ENCODE results near the gene CES3.
A peak's percentile ranks its signal among the peaks of the same experiment; 100 is the strongest.
"Not testable (repeated sequence)": the region's sequence is repeated elsewhere in the genome, so short reads cannot be mapped to it uniquely, and the experiment has no call there.

Gene CES3

DNA sequence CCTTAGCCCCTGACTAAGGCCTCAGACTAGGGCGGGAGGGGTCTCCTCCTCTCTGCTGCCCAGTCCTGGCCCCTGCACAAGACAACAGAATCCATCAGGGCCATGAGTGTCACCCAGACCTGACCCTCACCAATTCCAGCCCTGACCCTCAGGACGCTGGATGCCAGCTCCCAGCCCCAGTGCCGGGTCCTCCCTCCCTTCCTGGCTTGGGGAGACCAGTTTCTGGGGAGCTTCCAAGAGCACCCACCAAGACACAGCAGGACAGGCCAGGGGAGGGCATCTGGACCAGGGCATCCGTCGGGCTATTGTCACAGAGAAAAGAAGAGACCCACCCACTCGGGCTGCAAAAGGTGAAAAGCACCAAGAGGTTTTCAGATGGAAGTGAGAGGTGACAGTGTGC is 12.7 kb downstream of the CES3 start:
- no peak for DNase-seq

DNA sequence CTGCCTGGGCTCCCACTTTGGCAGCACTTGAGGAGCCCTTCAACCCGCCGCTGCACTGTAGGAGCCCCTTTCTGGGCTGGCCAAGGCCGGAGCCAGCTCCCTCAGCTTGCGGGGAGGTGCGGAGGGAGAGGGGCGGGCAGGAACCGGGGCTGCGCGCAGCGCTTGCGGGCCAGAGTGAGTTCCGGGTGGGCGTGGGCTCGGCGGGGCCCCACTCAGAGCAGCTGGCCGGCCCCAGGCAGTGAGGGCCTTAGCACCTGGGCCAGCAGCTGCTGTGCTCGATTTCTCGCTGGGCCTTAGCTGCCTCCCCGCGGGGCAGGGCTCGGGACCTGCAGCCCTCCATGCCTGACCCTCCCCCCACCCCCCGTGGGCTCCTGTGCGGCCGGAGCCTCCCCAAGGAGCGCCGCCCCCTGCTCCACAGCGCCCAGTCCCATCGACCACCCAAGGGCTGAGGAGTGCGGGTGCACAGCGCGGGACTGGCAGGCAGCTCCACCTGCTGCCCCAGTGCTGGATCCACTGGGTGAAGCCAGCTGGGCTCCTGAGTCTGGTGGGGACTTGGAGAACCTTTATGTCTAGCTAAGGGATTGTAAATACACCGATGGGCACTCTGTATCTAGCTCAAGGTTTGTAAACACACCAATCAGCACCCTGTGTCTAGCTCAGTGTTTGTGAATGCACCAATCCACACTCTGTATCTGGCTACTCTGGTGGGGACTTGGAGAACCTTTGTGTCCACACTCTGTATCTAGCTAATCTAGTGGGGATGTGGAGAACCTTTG is 13.3 kb downstream of the CES3 start:
- not testable (repeated sequence) for DNase-seq

DNA sequence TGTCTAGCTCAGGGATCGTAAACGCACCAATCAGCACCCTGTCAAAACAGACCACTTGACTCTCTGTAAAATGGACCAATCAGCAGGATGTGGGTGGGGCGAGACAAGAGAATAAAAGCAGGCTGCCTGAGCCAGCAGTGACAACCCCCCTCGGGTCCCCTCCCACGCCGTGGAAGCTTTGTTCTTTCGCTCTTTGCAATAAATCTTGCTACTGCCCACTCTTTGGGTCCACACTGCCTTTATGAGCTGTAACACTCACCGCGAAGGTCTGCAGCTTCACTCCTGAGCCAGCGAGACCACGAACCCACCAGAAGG is 13.8 kb downstream of the CES3 start:
- DNase-seq = not testable (repeated sequence)

DNA sequence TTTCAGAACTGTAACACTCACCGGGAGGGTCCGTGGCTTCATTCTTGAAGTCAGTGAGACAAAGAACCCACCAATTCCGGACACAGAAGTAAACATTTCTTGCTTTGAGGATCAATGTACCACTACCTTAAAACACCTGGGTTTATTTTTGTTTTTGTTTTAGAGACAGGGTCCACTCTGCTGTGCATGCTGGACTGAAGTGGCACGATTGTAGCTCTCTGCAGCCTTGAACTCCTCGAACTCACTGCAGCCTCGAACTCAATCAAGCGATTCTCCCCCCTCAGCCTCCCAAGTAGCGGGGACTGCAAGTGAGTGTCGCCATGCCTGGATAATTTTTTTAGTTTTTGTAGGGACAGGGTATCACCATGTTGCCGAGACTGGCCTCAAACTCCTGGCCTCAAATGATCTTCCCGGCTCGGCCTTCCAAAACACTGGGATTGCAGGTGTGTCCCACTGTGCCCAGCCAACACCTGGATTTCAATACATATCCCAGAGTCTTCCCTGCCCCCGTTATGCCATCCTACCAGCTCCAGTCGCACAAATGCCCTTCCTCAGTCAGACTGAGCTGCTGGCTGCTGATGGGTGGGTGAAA is 14.3 kb downstream of the CES3 start:
- DNase-seq = no peak

DNA sequence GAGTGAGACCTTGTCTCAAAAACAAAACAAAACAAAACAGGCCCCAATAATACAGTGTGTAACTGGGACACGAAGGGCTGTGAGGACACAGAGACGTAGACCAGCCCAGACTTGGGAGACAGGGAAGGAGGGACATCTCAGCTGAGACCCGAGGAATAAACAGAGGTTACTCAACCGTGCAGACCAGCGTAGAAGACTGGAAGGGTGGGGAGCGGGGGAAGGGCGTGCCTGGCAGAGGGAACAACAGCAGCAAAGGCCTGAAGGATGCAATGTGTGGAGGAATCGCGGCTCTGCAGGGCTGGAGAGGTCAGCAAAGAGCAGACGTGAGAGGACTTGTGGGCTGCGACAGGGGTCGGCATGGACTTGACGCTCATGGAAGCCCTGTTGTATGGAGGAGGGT is 15.7 kb downstream of the CES3 start:
- DNase-seq = no peak

DNA sequence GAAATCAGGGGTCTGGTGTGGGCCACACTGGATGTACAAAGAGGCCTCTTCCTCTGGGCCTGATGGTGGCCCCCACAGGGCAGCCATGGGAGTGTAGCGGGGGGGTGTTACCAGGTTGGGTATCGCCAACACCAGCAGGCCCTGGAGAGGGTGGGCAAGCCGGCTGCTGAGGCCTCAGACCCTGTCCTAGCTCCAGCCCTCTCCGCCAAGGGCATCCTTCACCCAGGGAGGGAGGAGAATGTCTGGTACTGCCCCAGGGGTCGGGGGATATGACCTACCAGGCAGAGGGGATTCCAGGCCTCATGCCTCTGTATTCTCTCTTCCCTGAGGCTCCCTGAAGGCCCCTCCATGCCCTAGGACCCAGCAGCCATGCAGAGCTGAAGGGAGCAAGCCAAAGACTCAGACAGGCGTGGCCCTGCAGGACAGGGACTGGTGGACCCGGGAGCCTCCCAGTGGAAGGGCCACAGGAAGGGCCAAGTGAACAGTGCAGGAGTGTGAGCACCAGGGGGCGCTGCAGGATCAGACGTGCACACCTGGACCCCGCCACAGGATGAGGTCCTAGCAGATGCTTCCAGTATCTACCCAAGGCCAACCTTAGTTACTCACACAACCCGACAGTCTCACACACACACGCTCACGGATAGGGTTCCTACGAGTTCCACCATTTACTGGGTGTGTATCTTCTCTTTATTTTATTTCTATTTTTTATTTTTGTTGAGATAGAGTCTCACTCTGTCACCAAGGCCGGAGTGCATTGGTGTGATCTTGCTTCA is 16.5 kb downstream of the CES3 start:
- peak; percentile 74 for DNase-seq

DNA sequence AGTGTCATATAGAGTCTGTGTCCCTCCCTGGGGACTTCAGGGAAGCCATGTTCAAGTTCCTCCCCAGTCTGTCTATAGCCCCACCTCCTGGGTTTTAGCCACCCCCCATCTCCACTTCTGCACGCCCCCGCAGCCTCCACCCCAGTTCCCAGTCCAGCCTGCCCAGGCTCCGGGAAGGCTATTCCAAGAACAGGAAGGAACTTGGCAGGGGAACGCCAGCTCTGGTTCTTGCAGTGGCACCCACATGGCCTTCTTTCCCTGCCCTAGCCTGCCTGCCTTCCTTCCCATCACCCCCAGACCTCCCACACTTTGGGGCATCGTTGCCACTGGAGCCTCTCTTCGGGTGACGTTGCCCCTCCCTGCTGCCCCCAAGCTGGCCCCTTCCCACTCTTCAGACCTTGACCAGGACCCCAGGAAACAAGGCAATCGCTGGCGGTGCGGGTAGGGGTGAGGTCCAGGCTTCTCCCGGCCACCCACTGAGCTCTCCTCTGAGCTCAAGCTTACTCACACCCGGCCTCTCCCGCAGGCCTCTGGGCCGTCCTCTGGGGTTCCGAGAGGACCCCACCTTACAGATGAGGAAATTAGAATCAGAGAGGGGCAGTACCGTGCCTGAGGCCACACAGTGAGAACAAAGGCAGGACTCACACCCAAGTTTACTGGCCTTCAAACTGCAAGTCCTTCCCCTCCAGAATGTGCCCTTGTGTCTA is 18.1 kb downstream of the CES3 start:
- DNase-seq = no peak

DNA sequence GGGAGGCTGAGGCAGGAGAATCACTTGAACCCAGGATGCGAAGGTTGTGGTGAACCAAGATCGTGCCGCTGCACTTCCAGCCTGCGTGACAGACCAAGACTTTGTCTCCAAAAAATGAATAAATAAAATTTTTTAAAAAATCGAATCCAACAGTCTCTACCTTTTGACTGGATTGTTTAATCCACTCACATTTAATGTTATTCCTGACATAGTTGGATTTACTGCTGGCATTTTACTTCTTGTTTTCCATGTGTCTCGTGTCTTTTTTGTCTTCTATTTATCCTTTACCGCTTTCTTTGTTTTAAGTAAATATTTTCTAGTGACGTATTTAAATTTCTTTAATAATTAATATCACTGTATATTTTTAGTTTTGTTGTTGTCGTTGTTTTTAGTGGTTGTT is 22.0 kb downstream of the CES3 start:
- no peak for DNase-seq

DNA sequence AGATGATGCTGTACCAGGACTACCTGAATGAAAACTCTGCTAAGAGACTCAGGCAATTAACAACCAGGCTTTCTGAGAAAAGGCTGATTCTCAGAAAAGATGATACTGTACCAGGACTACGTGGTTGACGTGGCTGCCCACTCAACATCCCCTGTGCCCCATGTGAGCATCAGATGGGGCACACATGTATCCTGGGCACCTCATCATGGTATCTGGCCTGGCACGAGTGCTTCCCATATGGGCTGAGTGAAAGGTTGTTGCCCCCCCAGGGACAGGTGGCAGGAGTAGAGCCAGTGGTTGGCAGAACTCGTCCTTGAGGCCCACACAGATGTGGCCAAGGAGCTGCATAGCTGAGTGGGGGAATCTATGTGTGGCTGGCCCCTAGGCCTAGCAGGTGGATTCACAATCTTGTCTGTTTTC is 23.8 kb downstream of the CES3 start:
- DNase-seq = no peak

DNA sequence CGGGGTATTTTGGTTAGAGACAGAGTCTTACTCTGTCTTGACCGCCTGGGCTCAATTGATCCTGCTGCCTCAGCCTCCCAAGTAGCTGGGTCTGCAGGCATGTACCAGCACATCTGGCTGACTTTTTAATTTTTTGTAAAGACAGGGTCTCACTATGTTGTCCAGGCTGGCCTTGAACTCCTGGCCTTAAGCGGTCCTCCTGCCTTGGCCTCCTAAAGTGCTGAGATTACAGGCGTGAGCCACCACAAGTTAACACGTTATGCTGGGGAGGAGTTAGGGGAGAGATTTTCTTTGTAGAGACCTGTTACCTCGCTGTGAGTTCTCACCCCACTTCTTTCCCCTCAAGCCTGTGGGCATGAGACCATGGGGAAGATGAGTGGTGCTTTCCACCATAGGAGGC is 25.5 kb downstream of the CES3 start:
- DNase-seq = no peak

DNA sequence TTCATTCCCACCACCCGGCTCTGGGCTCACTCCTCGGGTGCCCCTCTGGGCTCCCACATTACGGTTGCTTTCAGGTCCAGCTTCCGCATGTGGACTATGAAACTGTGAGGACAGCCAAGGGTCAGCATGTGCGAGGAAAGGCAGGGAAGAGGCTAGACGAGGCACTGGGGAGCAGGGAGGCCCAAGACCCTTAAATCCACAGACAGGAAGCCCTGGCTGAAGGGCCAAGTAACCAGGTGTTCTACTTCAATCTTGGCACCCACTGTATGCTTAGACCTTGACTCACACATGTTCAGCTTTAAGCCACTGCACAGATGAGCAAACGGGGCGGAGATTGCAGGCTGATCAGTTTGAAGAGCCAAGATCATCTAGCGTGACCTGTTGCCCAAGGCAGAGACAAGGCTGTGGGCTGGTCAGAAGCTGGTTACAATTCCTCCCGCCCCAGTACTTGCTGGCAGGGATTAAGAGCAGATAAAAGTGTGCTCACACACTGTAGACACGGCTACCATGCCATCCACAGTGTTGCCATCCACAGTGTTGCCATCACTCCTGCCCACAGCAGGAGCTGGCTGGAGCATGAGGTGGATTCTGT is 27.2 kb downstream of the CES3 start, which contains the start of gene CES4A:
TSS of gene CES4A (plus strand) at position 393 of the 592 bp plus-strand sequence. CDS start at position 577, 184 bp downstream.
- DNase-seq = no peak

DNA sequence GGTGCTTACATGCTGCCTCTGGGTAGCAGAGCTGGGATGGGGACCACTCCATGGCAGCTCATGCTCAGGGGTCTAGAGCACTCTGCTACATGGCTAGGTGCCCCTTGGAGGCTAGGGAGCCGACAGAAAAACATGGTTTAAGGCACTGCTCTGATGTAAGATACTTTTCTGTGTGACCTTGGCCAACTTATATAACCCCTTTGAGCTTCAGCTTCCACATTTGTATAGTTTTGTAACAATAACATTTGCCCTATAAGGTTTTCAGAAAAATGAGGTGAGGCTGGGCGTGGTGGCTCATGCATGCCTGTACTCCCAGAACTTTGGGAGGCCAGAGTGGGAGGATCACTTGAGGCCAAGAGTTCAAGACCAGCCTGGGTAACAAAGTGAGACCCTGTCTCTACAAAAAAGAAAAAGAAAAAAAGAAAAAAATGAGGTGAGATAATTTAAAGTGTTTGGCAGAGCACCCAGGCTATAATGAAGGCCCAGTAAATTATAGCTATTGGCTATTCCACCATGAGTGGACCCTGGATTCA is 30.5 kb downstream of the CES3 start:
- DNase-seq = no peak

DNA sequence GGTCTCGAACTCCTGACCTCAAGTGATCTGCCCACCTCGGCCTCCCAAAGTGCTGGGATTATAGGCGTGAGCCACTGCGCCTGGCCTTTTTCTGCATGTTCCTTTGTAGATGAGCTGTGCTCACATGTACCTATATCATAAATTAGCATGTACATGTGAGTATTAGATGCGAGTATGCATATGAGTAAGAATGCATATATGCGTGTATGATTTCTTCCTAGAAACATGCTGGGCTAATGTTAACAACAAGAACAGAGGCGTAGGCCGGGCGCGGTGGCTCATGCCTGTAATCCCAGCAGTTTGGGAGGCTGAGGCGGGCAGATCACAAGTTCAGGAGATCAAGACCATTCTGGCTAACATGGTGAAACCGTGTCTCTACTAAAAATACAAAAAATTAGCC is 32.5 kb downstream of the CES3 start:
- not testable (repeated sequence) for DNase-seq

DNA sequence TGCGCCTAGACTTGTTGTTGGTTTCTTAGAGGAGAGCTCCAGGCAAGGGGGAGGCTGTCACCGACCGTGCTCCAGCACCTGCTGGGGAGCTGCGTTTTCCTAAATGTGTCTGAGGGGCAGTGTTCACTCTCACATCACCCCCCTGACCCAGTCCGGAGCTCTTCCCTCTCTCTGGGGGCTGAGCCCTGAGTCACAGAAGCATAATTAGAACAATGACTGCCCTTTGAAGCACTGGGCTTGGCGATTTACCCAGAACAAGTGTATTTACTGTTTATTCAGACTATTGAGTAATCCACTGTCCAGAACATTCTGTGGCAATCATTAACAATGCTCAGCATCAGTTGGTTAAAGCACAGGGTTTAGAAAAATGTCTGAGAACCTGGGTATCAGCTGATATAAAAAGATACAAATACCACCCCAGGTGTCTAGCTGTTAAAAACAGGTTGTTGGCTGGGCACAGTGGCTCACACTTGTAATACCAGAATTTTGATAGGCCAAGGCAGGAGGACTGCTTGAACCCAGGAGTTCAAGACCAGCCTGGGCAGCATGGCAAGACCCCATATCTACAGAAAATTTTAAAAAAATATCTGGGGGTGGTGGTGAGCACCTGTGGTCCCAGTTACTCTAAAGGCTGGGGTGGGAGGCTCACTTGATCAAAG is 35.4 kb downstream of the CES3 start:
- no peak for DNase-seq

DNA sequence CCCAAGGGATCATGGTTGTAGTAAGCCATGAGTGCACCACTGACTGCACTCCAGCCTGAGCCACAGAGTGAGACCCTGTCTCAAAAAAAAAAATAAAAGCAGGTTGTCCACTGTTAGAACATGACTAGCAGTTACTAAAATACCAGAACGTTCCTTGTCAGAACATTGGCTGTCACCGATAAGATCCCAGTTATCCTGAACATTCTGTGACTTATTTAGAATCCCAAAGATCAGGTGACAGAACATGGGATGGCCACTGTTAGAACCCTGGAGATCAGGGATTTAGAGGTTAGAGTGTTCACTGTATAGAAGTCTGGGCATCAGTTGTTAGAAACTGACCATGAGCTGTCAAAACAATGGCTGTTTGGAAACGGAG is 35.9 kb downstream of the CES3 start:
- DNase-seq = no peak

DNA sequence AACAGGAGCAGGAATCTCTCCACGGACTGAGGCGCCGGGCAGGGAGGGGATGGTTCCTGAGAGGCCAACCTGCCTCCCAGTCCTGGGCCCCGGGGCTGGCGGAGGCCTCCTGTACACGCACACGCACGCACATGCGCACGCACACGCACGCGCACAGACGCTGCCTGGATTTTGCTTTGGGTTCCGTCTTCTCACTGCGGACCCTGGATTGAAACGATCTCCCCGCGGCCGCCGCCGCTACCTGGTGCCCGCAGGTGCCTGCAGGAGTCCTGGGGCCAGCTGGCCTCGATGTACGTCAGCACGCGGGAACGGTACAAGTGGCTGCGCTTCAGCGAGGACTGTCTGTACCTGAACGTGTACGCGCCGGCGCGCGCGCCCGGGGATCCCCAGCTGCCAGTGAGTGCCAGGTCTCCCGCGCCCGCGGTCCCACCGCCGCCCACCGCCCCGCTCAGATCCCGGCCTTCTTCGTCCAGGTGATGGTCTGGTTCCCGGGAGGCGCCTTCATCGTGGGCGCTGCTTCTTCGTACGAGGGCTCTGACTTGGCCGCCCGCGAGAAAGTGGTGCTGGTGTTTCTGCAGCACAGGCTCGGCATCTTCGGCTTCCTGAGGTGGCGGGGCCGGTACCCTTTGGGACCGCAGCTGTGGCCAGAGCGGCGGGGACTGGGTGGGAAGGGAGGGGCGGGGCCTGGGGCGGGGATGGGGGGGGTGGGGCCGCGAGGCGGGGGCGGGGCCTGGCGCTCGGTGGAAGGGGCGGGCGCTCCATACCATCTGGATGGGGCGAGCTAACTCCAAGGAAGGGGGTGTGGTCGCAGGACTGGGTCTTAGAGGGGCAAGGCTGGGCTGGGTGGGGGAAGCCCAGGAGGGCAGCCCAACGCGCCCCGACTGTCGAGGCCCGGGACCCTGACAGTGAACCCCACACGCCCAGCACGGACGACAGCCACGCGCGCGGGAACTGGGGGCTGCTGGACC is 39.6 kb downstream of the CES3 start:
- DNase-seq = no peak

DNA sequence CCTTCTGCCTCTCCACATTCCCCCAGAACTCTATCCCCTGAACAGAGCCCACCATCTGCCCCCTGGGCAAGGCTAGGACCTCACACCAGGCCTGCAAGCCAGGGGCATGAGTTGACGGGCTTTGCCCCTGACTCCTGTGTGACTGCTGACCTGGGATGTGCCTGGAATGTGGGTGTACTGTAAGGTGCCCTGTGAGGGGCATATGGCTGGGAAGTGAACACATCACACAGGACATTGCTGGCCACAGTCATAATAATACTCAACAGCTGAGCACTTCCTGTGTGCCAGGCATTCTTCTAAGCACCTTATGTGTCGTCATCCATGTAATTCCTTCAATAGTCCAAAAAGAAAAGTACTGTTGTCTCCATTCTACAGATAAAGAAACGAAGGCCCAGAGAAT is 40.7 kb downstream of the CES3 start:
- no peak for DNase-seq

DNA sequence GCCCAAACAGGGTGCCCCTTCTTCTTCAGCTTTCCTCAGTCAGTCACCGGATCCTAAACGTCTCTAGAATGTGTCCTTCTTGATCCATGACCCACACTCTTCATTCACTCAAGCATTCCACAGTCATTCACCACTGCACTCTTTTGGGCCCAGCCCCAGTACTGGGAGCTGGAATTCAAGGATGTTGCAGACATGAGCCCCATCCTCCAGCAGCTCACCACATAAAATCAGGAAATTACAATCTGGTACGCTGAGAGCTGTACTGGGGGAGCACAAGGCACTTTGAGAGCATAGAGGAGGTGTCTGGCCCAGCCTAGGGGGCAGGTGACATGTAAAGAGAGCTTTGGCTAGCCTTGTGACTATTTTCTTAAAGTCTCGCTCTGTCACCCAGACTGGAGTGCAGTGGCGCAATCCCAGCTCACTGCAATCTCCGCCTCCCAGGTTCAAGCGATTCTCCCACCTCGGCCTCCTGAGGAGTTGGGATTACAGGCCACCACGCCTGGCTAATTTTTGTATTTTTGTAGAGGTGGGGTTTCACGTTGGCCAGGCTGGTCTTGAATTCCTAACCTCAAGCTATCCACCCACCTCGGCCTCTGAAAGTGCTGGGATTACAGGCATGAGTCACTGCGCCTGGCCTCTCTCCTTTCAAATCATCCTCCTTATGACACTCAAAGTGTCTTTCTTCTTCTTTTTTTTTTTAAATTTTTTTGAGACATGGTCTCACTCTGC is 46.0 kb downstream of the CES3 start:
- DNase-seq = peak; percentile 42

DNA sequence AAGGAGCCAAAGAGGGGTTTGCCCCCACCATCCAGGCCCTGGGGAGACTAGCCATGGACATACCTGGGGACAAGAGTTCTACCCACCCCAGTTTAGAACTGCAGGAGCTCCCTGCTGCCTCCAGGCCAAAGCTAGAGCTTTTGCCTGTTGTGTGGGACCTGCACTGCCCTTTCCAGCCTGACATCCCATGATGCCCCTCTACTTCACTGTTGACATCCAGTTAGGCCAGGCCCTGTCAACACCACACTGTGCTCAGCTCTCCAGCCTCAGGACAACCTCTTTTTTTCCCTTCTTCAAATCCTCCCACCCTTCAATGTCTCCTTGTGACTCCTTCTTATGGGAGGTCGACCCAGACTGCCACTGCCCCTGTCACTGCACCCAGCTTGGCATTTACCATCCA is 48.1 kb downstream of the CES3 start:
- DNase-seq = no peak

DNA sequence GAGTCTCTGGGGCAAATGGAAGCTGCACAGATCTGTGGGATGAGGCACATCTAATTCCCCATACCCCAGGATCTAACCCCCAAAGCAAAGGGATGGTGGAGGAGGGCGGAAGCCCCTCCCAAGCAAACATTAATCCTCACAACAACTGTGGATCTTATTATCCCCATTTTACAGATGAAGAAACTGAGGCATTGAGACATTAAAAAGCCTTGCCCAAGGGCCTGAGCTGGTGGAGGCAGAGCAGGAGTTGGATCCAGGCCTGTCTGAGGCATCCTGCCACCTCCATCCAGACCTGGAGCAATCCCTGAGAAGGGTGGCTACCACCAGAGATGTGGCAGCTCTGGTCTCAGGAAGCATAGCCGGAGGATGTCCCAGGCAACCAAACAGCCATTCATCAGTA is 50.2 kb downstream of the CES3 start:
- no peak for DNase-seq

Data from fibroblast of skin of right quadriceps (primary cell).